ENCODE measurements around the gene AKR1C1.
"Not testable (repeated sequence)": the region's sequence is repeated elsewhere in the genome, so short reads cannot be mapped to it uniquely, and the experiment has no call there.

AKR1C1 gene

GRCh38 chr10:4984971-4985594 lies 21.9 kb downstream of the AKR1C1 start:
- Histone ChIP-seq H3K9ac (ENCODE audit: low read depth, low read length) (no peak overlapping the region), H3K79me2 (ENCODE audit: insufficient read depth, low read length) (no peaks in the 10 kb centered on the region), H4K20me1 (ENCODE audit: insufficient read depth, low read length) (no peaks in the 10 kb centered on the region), H3K4me3 (ENCODE audit: low read depth in 1 of 2, low read length in 2 of 2) (no peak overlapping the region), H3K4me1 (ENCODE audit: insufficient read depth, low read length) (no peaks in the 10 kb centered on the region), H3K4me2 (ENCODE audit: insufficient read depth, low read length) (no peak overlapping the region), H2AFZ (ENCODE audit: low read depth, low read length) (no peak overlapping the region), H3K27ac (ENCODE audit: low read length) (no peak overlapping the region), H3K36me3 (ENCODE audit: insufficient read depth, low read length) (no peaks in the 10 kb centered on the region), H3K27me3 (ENCODE audit: insufficient read depth, low read length, poor library complexity) (no peaks in the 10 kb centered on the region), H3K9me3 (ENCODE audit: insufficient read depth, low read length, severe bottlenecking) (no peaks in the 10 kb centered on the region)
- no peak for DNase-seq
- TF ChIP-seq CTCF (IDR thresholded peaks at IDR 0.05; ENCODE audit: borderline replicate concordance, extremely low read depth, low read length, poor library complexity, severe bottlenecking) (no peak), EZH2 (IDR thresholded peaks at IDR 0.05; ENCODE audit: borderline replicate concordance, low read depth, low read length, severe bottlenecking) (no peak)
- ATAC-seq (ENCODE audit: insufficient read depth, low read depth): no peak

- not testable (repeated sequence) for H3K4me1 ChIP-seq (ENCODE audit: insufficient read depth, low read length); H3K4me2 ChIP-seq (ENCODE audit: insufficient read depth, low read length); DNase-seq; H3K9me3 ChIP-seq (ENCODE audit: insufficient read depth, low read length, severe bottlenecking); H3K27ac ChIP-seq (ENCODE audit: low read length); H3K27me3 ChIP-seq (ENCODE audit: insufficient read depth, low read length, poor library complexity); H3K36me3 ChIP-seq (ENCODE audit: insufficient read depth, low read length); H3K79me2 ChIP-seq (ENCODE audit: insufficient read depth, low read length); ATAC-seq (ENCODE audit: insufficient read depth, low read depth); H3K4me3 ChIP-seq (ENCODE audit: low read depth in 1 of 2, low read length in 2 of 2); H3K9ac ChIP-seq (ENCODE audit: low read depth, low read length); H4K20me1 ChIP-seq (ENCODE audit: insufficient read depth, low read length); H2AFZ ChIP-seq (ENCODE audit: low read depth, low read length)
Observed at GRCh38 chr10:4988000-4988641, 24.9 kb downstream of the AKR1C1 start.

- Histone ChIP-seq H3K27me3 (ENCODE audit: insufficient read depth, low read length, poor library complexity) (peaks cover 3% of the 10 kb centered on the region), H3K9ac (ENCODE audit: low read depth, low read length) (no peak overlapping the region), H3K27ac (ENCODE audit: low read length) (no peak overlapping the region), H3K4me2 (ENCODE audit: insufficient read depth, low read length) (no peak overlapping the region), H3K9me3 (ENCODE audit: insufficient read depth, low read length, severe bottlenecking) (no peaks in the 10 kb centered on the region), H3K4me3 (ENCODE audit: low read depth in 1 of 2, low read length in 2 of 2) (no peak overlapping the region), H2AFZ (ENCODE audit: low read depth, low read length) (no peak overlapping the region), H3K79me2 (ENCODE audit: insufficient read depth, low read length) (no peaks in the 10 kb centered on the region), H4K20me1 (ENCODE audit: insufficient read depth, low read length) (no peaks in the 10 kb centered on the region), H3K4me1 (ENCODE audit: insufficient read depth, low read length) (no peaks in the 10 kb centered on the region), H3K36me3 (ENCODE audit: insufficient read depth, low read length) (no peaks in the 10 kb centered on the region)
- ATAC-seq (ENCODE audit: insufficient read depth, low read depth): no peak
- DNase-seq: no peak
- no peak for TF ChIP-seq EZH2 (IDR thresholded peaks at IDR 0.05; ENCODE audit: borderline replicate concordance, low read depth, low read length, severe bottlenecking)
- no peak for TF ChIP-seq CTCF (IDR thresholded peaks at IDR 0.05; ENCODE audit: borderline replicate concordance, extremely low read depth, low read length, poor library complexity, severe bottlenecking)
Observed at GRCh38 chr10:4990217-4990616, 27.0 kb downstream of the AKR1C1 start.

GRCh38 chr10:4991463-4991862 lies 28.2 kb downstream of the AKR1C1 start:
- ATAC-seq (ENCODE audit: insufficient read depth, low read depth); H3K4me2 ChIP-seq (ENCODE audit: insufficient read depth, low read length): not testable (repeated sequence)

GRCh38 chr10:4992564-4992963 lies 29.3 kb downstream of the AKR1C1 start:
- not testable (repeated sequence) for H2AFZ ChIP-seq (ENCODE audit: low read depth, low read length); DNase-seq; ATAC-seq (ENCODE audit: insufficient read depth, low read depth); H3K4me3 ChIP-seq (ENCODE audit: low read depth in 1 of 2, low read length in 2 of 2); H3K27ac ChIP-seq (ENCODE audit: low read length); H3K27me3 ChIP-seq (ENCODE audit: insufficient read depth, low read length, poor library complexity); H4K20me1 ChIP-seq (ENCODE audit: insufficient read depth, low read length); H3K9me3 ChIP-seq (ENCODE audit: insufficient read depth, low read length, severe bottlenecking); H3K4me2 ChIP-seq (ENCODE audit: insufficient read depth, low read length); H3K36me3 ChIP-seq (ENCODE audit: insufficient read depth, low read length); H3K79me2 ChIP-seq (ENCODE audit: insufficient read depth, low read length); H3K4me1 ChIP-seq (ENCODE audit: insufficient read depth, low read length); H3K9ac ChIP-seq (ENCODE audit: low read depth, low read length)

More at GRCh38 chr10:4991463-4991862, 28.2 kb downstream of the AKR1C1 start:
- not testable (repeated sequence) for H3K36me3 ChIP-seq (ENCODE audit: insufficient read depth, low read length); H3K27me3 ChIP-seq (ENCODE audit: insufficient read depth, low read length, poor library complexity); H2AFZ ChIP-seq (ENCODE audit: low read depth, low read length); H3K4me1 ChIP-seq (ENCODE audit: insufficient read depth, low read length); H3K79me2 ChIP-seq (ENCODE audit: insufficient read depth, low read length); H3K9me3 ChIP-seq (ENCODE audit: insufficient read depth, low read length, severe bottlenecking); H4K20me1 ChIP-seq (ENCODE audit: insufficient read depth, low read length); DNase-seq; H3K9ac ChIP-seq (ENCODE audit: low read depth, low read length); H3K4me3 ChIP-seq (ENCODE audit: low read depth in 1 of 2, low read length in 2 of 2); H3K27ac ChIP-seq (ENCODE audit: low read length)

- not testable (repeated sequence) for H3K36me3 ChIP-seq (ENCODE audit: insufficient read depth, low read length)
Observed at GRCh38 chr10:4994260-4994659, 31.0 kb downstream of the AKR1C1 start.

More at GRCh38 chr10:4994260-4994659, 31.0 kb downstream of the AKR1C1 start:
- not testable (repeated sequence) for H3K4me3 ChIP-seq (ENCODE audit: low read depth in 1 of 2, low read length in 2 of 2); H3K9me3 ChIP-seq (ENCODE audit: insufficient read depth, low read length, severe bottlenecking); DNase-seq; H3K79me2 ChIP-seq (ENCODE audit: insufficient read depth, low read length); H3K9ac ChIP-seq (ENCODE audit: low read depth, low read length); ATAC-seq (ENCODE audit: insufficient read depth, low read depth); H2AFZ ChIP-seq (ENCODE audit: low read depth, low read length); H4K20me1 ChIP-seq (ENCODE audit: insufficient read depth, low read length); H3K27ac ChIP-seq (ENCODE audit: low read length); H3K27me3 ChIP-seq (ENCODE audit: insufficient read depth, low read length, poor library complexity); H3K4me1 ChIP-seq (ENCODE audit: insufficient read depth, low read length); H3K4me2 ChIP-seq (ENCODE audit: insufficient read depth, low read length)

Measured in DND-41 (cell line).